Stimulated activated effector memory CD8-positive, alpha-beta T cell treated with anti-CD3 and anti-CD28 coated beads, Interleukin-12 subunit alpha, Interleukin-12 subunit beta, amount 100 ng/mL, for 72 hours (primary cell): ENCODE data around the gene PRSS33.

ENCODE experiments used
- ATAC-seq: fragments of 150-1000 bp; cut with Tn5 transposase; 2 replicates; pipeline ENCODE4 v1.10.0; 2021
- DNase-seq, 2 donors: peaks; one replicate each; pipeline ENCODE4 v3.0.0; 2021 to 2022; ENCODE audit warnings: low spot score in 2 of 2
- H3K27ac Mint-ChIP-seq: one replicate; pipeline ENCODE4 v1.8.0; 2022; ENCODE audit warnings: mild to moderate bottlenecking, mixed read lengths
- H3K36me3 Mint-ChIP-seq: one replicate; pipeline ENCODE4 v1.8.0; 2022; ENCODE audit warnings: mild to moderate bottlenecking, mixed read lengths
- H3K4me1 Mint-ChIP-seq: one replicate; pipeline ENCODE4 v1.8.0; 2022; ENCODE audit warnings: mixed read lengths
- H3K4me3 Mint-ChIP-seq: one replicate; pipeline ENCODE4 v1.8.0; 2022; ENCODE audit warnings: mild to moderate bottlenecking, mixed read lengths
- H3K9me3 Mint-ChIP-seq: one replicate; pipeline ENCODE4 v1.8.0; 2022; ENCODE audit warnings: mixed read lengths

Gene PRSS33

GRCh38 chr16:2813771-2814221, 26.4 kb upstream of the PRSS33 start:
- no peak overlapping the region for H3K27ac Mint-ChIP-seq
- no peaks in the 10 kb centered on the region for H3K9me3 Mint-ChIP-seq
- H3K36me3 Mint-ChIP-seq = no peaks in the 10 kb centered on the region

GRCh38 chr16:2811703-2812471, 24.5 kb upstream of the PRSS33 start:
- H3K4me1 Mint-ChIP-seq = no peaks in the 10 kb centered on the region
- no peaks in the 10 kb centered on the region for H3K36me3 Mint-ChIP-seq
- ATAC-seq = no peak
- H3K27ac Mint-ChIP-seq = no peak overlapping the region
- DNase-seq = no peak
- no peak overlapping the region for H3K4me3 Mint-ChIP-seq
- no peaks in the 10 kb centered on the region for H3K9me3 Mint-ChIP-seq

More at GRCh38 chr16:2813771-2814221, 26.4 kb upstream of the PRSS33 start:
- Mint-ChIP-seq H3K4me1 (no peaks in the 10 kb centered on the region), H3K4me3 (no peak overlapping the region)
- DNase-seq = no peak
- no peak for ATAC-seq

- DNase-seq (no peak), ATAC-seq (no peak)
- Mint-ChIP-seq H3K4me3 (no peak overlapping the region), H3K9me3 (no peaks in the 10 kb centered on the region), H3K27ac (no peak overlapping the region), H3K4me1 (no peaks in the 10 kb centered on the region), H3K36me3 (no peaks in the 10 kb centered on the region)
These were observed 23.3 kb upstream of the PRSS33 start for GRCh38 chr16:2810651-2811050.

- ATAC-seq (no peak), DNase-seq (no peak)
- Mint-ChIP-seq H3K4me1 (no peaks in the 10 kb centered on the region), H3K36me3 (no peaks in the 10 kb centered on the region), H3K9me3 (no peaks in the 10 kb centered on the region), H3K4me3 (no peak overlapping the region), H3K27ac (no peak overlapping the region)
These were observed 21.9 kb upstream of the PRSS33 start for GRCh38 chr16:2809149-2809760.

- Mint-ChIP-seq H3K36me3 (no peaks in the 10 kb centered on the region), H3K4me3 (no peak overlapping the region), H3K9me3 (peaks cover 3% of the 10 kb centered on the region), H3K27ac (no peak overlapping the region), H3K4me1 (no peaks in the 10 kb centered on the region)
- DNase-seq (no peak), ATAC-seq (no peak)
These were observed 20.8 kb upstream of the PRSS33 start for GRCh38 chr16:2808181-2808580.

- H3K4me1 Mint-ChIP-seq = no peaks in the 10 kb centered on the region
- no peak overlapping the region for H3K27ac Mint-ChIP-seq
- H3K4me3 Mint-ChIP-seq = no peak overlapping the region
- ATAC-seq = no peak
- peaks cover 3% of the 10 kb centered on the region for H3K9me3 Mint-ChIP-seq
- DNase-seq = no peak
- H3K36me3 Mint-ChIP-seq = no peaks in the 10 kb centered on the region
These were observed 18.9 kb upstream of the PRSS33 start for GRCh38 chr16:2806286-2806685.

GRCh38 chr16:2804728-2805127, 17.4 kb upstream of the PRSS33 start:
- no peak for DNase-seq
- ATAC-seq = no peak
- H3K4me3 Mint-ChIP-seq = no peak overlapping the region
- H3K36me3 Mint-ChIP-seq = no peaks in the 10 kb centered on the region
- peaks cover 3% of the 10 kb centered on the region for H3K9me3 Mint-ChIP-seq
- H3K27ac Mint-ChIP-seq = no peak overlapping the region
- no peaks in the 10 kb centered on the region for H3K4me1 Mint-ChIP-seq

GRCh38 chr16:2803545-2804195, 16.3 kb upstream of the PRSS33 start:
- peaks cover 3% of the 10 kb centered on the region for H3K9me3 Mint-ChIP-seq
- DNase-seq (no peak), ATAC-seq (no peak)
- H3K36me3 Mint-ChIP-seq = no peaks in the 10 kb centered on the region
- H3K4me3 Mint-ChIP-seq = no peak overlapping the region
- H3K4me1 Mint-ChIP-seq = no peaks in the 10 kb centered on the region
- no peak overlapping the region for H3K27ac Mint-ChIP-seq

- peaks cover 3% of the 10 kb centered on the region for H3K9me3 Mint-ChIP-seq
- H3K36me3 Mint-ChIP-seq = no peaks in the 10 kb centered on the region
- no peak for DNase-seq
- no peak for ATAC-seq
- H3K4me1 Mint-ChIP-seq = no peaks in the 10 kb centered on the region
- H3K27ac Mint-ChIP-seq = no peak overlapping the region
- no peak overlapping the region for H3K4me3 Mint-ChIP-seq
These were observed 12.5 kb upstream of the PRSS33 start for GRCh38 chr16:2799859-2800226.

- no peak overlapping the region for H3K4me3 Mint-ChIP-seq
- ATAC-seq (no peak), DNase-seq (no peak)
- H3K36me3 Mint-ChIP-seq = no peaks in the 10 kb centered on the region
- no peak overlapping the region for H3K27ac Mint-ChIP-seq
- H3K4me1 Mint-ChIP-seq = no peaks in the 10 kb centered on the region
- peaks cover 3% of the 10 kb centered on the region for H3K9me3 Mint-ChIP-seq
These were observed 12.0 kb upstream of the PRSS33 start for GRCh38 chr16:2799205-2799858.

- Mint-ChIP-seq H3K36me3 (no peaks in the 10 kb centered on the region), H3K9me3 (peaks cover 2% of the 10 kb centered on the region), H3K4me3 (no peak overlapping the region), H3K27ac (no peak overlapping the region), H3K4me1 (no peaks in the 10 kb centered on the region)
- ATAC-seq = no peak
- DNase-seq = no peak
These were observed 11.4 kb upstream of the PRSS33 start for GRCh38 chr16:2798723-2799204.

GRCh38 chr16:2795395-2796143, 8.2 kb upstream of the PRSS33 start:
- DNase-seq (no peak), ATAC-seq (no peak)
- Mint-ChIP-seq H3K27ac (no peak overlapping the region), H3K4me1 (no peaks in the 10 kb centered on the region), H3K36me3 (no peaks in the 10 kb centered on the region), H3K9me3 (no peaks in the 10 kb centered on the region), H3K4me3 (no peak overlapping the region)

GRCh38 chr16:2792940-2793339, 5.6 kb upstream of the PRSS33 start:
- ATAC-seq = no peak
- Mint-ChIP-seq H3K36me3 (no peaks in the 10 kb centered on the region), H3K4me3 (no peak overlapping the region), H3K27ac (no peak overlapping the region), H3K9me3 (no peaks in the 10 kb centered on the region), H3K4me1 (no peaks in the 10 kb centered on the region)
- DNase-seq = no peak

- Mint-ChIP-seq H3K27ac (no peak overlapping the region), H3K4me3 (no peak overlapping the region), H3K36me3 (no peaks in the 10 kb centered on the region), H3K4me1 (peaks cover 11% of the 10 kb centered on the region), H3K9me3 (no peaks in the 10 kb centered on the region)
- DNase-seq (no peak), ATAC-seq (no peak)
These were observed 3.8 kb upstream of the PRSS33 start for GRCh38 chr16:2791174-2791573.

GRCh38 chr16:2790631-2791030, 3.3 kb upstream of the PRSS33 start:
- no peak overlapping the region for H3K27ac Mint-ChIP-seq
- H3K9me3 Mint-ChIP-seq = no peaks in the 10 kb centered on the region
- peaks cover 16% of the 10 kb centered on the region for H3K4me1 Mint-ChIP-seq
- no peak overlapping the region for H3K4me3 Mint-ChIP-seq
- DNase-seq (no peak), ATAC-seq (no peak)
- no peaks in the 10 kb centered on the region for H3K36me3 Mint-ChIP-seq
